H1 (cell line): ENCODE data around the gene CDCA4. TPM values are rescaled to one million over a fixed set of nuclear protein-coding genes. Genes with fewer than 3 reads are reported as not detected.

ENCODE experiments used
- CTCF ChIA-PET: fragments of 300-600 bp; sonication (Branson Sonifier 250); formaldehyde crosslinking; loops from one replicate; lab custom pipeline; 2021; ENCODE audit not compliant: partially characterized antibody; lab: Charles Lee
- POLR2A ChIA-PET: fragments of 300-600 bp; sonication (Branson Sonifier 250); formaldehyde crosslinking; loops from one replicate; lab custom pipeline; 2021; ENCODE audit warnings: inconsistent platforms; ENCODE audit not compliant: partially characterized antibody; lab: Charles Lee
- DNase-seq, 2 experiments: peaks; one replicate each; pipeline versions ENCODE4 v3.0.0 to v3.0.0-alpha.2; 2010 to 2022; ENCODE audit warnings: low spot score in 2 of 2, low read depth in 1 of 2, mixed read lengths in 1 of 2
- FAIRE-seq: peaks from 2 replicates; lab custom pipeline; 2011; peaks lifted over from hg19 to GRCh38; lab: Jason Lieb, UNC
- H2AFZ ChIP-seq: 2 replicates; pipeline ENCODE4 v1.8.1; 2012; ENCODE audit warnings: low read length, inconsistent platforms
- H2AK5ac ChIP-seq: 2 replicates; pipeline ENCODE4 v1.6.1; 2013; ENCODE audit warnings: low read depth, low read length
- H2BK120ac ChIP-seq: replicated peaks from 2 replicates; pipeline ENCODE3; 2013; ENCODE audit warnings: low read depth, low read length, inconsistent platforms
- H2BK12ac ChIP-seq: 2 replicates; pipeline ENCODE4 v1.6.1; 2013; ENCODE audit warnings: low read depth, low read length
- H2BK15ac ChIP-seq: 2 replicates; pipeline ENCODE4 v1.6.1; 2013; ENCODE audit warnings: low read length
- H2BK20ac ChIP-seq: 2 replicates; pipeline ENCODE4 v1.6.1; 2013; ENCODE audit warnings: low read length
- H2BK5ac ChIP-seq: 2 replicates; pipeline ENCODE4 v1.6.1; 2013; ENCODE audit warnings: low read depth, low read length
- H3K14ac ChIP-seq: 2 replicates; pipeline ENCODE4 v1.6.1; 2013; ENCODE audit warnings: inconsistent platforms; ENCODE audit not compliant: insufficient read length
- H3K18ac ChIP-seq: 2 replicates; pipeline ENCODE4 v1.6.1; 2013; ENCODE audit warnings: low read length; ENCODE audit errors: extremely low read depth
- H3K23ac ChIP-seq: 2 replicates; pipeline ENCODE4 v1.6.1; 2013; ENCODE audit warnings: inconsistent platforms; ENCODE audit not compliant: insufficient read length
- H3K23me2 ChIP-seq: 2 replicates; pipeline ENCODE4 v1.6.1; 2013; ENCODE audit warnings: low read depth, low read length
- H3K27ac ChIP-seq: 2 replicates; pipeline ENCODE4 v1.6.1; 2011; ENCODE audit warnings: low read depth, low read length, inconsistent platforms
- H3K27me3 ChIP-seq, 4 experiments: replicated peaks in 1 of 4; 1 replicate in 1 of 4; 2 replicates in 3 of 4; pipeline versions ENCODE4 v1.6.1 to v1.8.1; 2011 to 2013; ENCODE audit warnings: low read length in 3 of 4, mild to moderate bottlenecking in 3 of 4, inconsistent platforms in 2 of 4, mixed read lengths in 2 of 4, moderate library complexity in 1 of 4; ENCODE audit not compliant: control insufficient read depth in 3 of 4, insufficient read depth in 3 of 4; ENCODE audit errors: extremely low read depth in 1 of 4
- H3K36me3 ChIP-seq, 4 experiments: 2 replicates each; pipeline versions ENCODE4 v1.6.1 to v1.8.1; 2011 to 2013; ENCODE audit warnings: mild to moderate bottlenecking in 4 of 4, low read length in 3 of 4, moderate library complexity in 2 of 4, control low read depth in 1 of 4, inconsistent platforms in 1 of 4; ENCODE audit not compliant: insufficient read depth in 4 of 4, control insufficient read depth in 2 of 4
- H3K4ac ChIP-seq: replicated peaks from 2 replicates; pipeline ENCODE3; 2013; ENCODE audit warnings: low read length, low read depth, mixed read lengths, inconsistent platforms; ENCODE audit not compliant: insufficient read length
- H3K4me1 ChIP-seq, 4 experiments: replicated peaks in 1 of 4; 1 replicate in 1 of 4; 2 replicates in 3 of 4; pipeline versions ENCODE4 v1.6.1 to v1.8.1; 2011 to 2013; ENCODE audit warnings: low read length in 3 of 4, inconsistent platforms in 2 of 4, mixed read lengths in 1 of 4; ENCODE audit not compliant: insufficient read depth in 4 of 4, control insufficient read depth in 3 of 4
- H3K4me2 ChIP-seq, 2 experiments: 2 replicates each; pipeline versions ENCODE4 v1.6.1 to v1.8.1; 2011 to 2013; ENCODE audit warnings: low read depth in 2 of 2, low read length in 2 of 2, control low read depth in 1 of 2, inconsistent platforms in 1 of 2, mild to moderate bottlenecking in 1 of 2; ENCODE audit not compliant: insufficient read depth in 1 of 2
- H3K4me3 ChIP-seq, 4 experiments: fragments of 200-600, 300-600 bp in 1 of 4; sonication (generic), shearing (Covaris generic), sonication (Bioruptor Twin) in 1 of 4; 2 replicates each; pipeline versions ENCODE4 v1.5.1 to v1.8.1; 2011 to 2016; ENCODE audit warnings: low read length in 4 of 4, low read depth in 3 of 4, control low read depth in 2 of 4, inconsistent platforms in 2 of 4, mild to moderate bottlenecking in 2 of 4, mixed read lengths in 1 of 4, moderate library complexity in 1 of 4; ENCODE audit not compliant: insufficient read depth in 2 of 4; ENCODE audit errors: extremely low read depth in 1 of 4
- H3K56ac ChIP-seq: replicated peaks from 2 replicates; pipeline ENCODE3; 2013; ENCODE audit warnings: low read depth, mild to moderate bottlenecking, mixed read lengths, low read length, inconsistent platforms; ENCODE audit not compliant: insufficient read length
- H3K79me1 ChIP-seq: 2 replicates; pipeline ENCODE4 v1.6.1; 2013; ENCODE audit warnings: low read depth, low read length, control low read depth
- H3K79me2 ChIP-seq, 2 experiments: 2 replicates each; pipeline versions ENCODE4 v1.6.1 to v1.8.1; 2012 to 2013; ENCODE audit warnings: low read length in 2 of 2, mild to moderate bottlenecking in 2 of 2, inconsistent platforms in 1 of 2; ENCODE audit not compliant: insufficient read depth in 2 of 2, control insufficient read depth in 1 of 2
- H3K9ac ChIP-seq, 4 experiments: replicated peaks in 1 of 4; 1 replicate in 1 of 4; 2 replicates in 3 of 4; pipeline versions ENCODE4 v1.6.1 to v1.8.1; 2011 to 2013; ENCODE audit warnings: low read depth in 3 of 4, low read length in 3 of 4, control low read depth in 2 of 4, mild to moderate bottlenecking in 2 of 4, moderate library complexity in 2 of 4, inconsistent platforms in 1 of 4; ENCODE audit errors: extremely low read depth in 1 of 4
- H3K9me3 ChIP-seq, 2 experiments: 2 replicates each; pipeline versions ENCODE4 v1.6.1 to v1.8.1; 2012 to 2013; ENCODE audit warnings: mild to moderate bottlenecking in 2 of 2, moderate library complexity in 2 of 2, control low read depth in 1 of 2, inconsistent platforms in 1 of 2, low read depth in 1 of 2, low read length in 1 of 2, mixed read lengths in 1 of 2; ENCODE audit not compliant: insufficient read depth in 2 of 2
- H4K20me1 ChIP-seq, 2 experiments: replicated peaks in 1 of 2; 2 replicates each; pipeline versions ENCODE3 to v1.8.1; 2011 to 2013; ENCODE audit warnings: inconsistent platforms in 2 of 2, low read length in 2 of 2, mild to moderate bottlenecking in 1 of 2; ENCODE audit not compliant: insufficient read depth in 2 of 2, control insufficient read depth in 1 of 2
- H4K5ac ChIP-seq: 2 replicates; pipeline ENCODE4 v1.6.1; 2013; ENCODE audit warnings: low read length, low read depth, mixed read lengths, inconsistent platforms; ENCODE audit not compliant: insufficient read length
- H4K8ac ChIP-seq: 2 replicates; pipeline ENCODE4 v1.8.0; 2013; ENCODE audit warnings: mild to moderate bottlenecking, moderate library complexity, low read length, inconsistent platforms; ENCODE audit not compliant: insufficient read depth; ENCODE audit errors: extremely low read depth
- H4K91ac ChIP-seq: replicated peaks from 2 replicates; pipeline ENCODE3; 2013; ENCODE audit warnings: low read length, mixed read lengths, inconsistent platforms; ENCODE audit not compliant: insufficient read length
- ASH2L ChIP-seq: fragments of 200-600, 300-600 bp; sonication (generic); IDR thresholded peaks from one replicate; pipeline ENCODE4 v1.7.1; 2017; ENCODE audit warnings: low read length
- CEBPB ChIP-seq: IDR thresholded peaks from 2 replicates; pipeline ENCODE4 v1.6.1; 2012; ENCODE audit warnings: low read depth, low read length
- E2F6 ChIP-seq: IDR thresholded peaks from 2 replicates; pipeline ENCODE4 v1.6.1; 2012; ENCODE audit warnings: inconsistent platforms
- JUN ChIP-seq: IDR thresholded peaks from 2 replicates; pipeline ENCODE4 v1.6.1; 2011; ENCODE audit warnings: low read depth, mild to moderate bottlenecking, improper control_type of control experiment, low read length
- POLR2AphosphoS5 ChIP-seq: IDR thresholded peaks from 2 replicates; pipeline ENCODE4 v1.6.1; 2011; ENCODE audit warnings: low read depth, low read length
- SIN3A ChIP-seq, 2 experiments: IDR thresholded peaks in 1 of 2; conservative IDR thresholded peaks in 1 of 2; 2 replicates each; pipeline ENCODE4 v1.6.1; 2011 to 2012; ENCODE audit warnings: low read length in 2 of 2, improper control_type of control experiment in 1 of 2, low read depth in 1 of 2, mild to moderate bottlenecking in 1 of 2
- SP2 ChIP-seq: IDR thresholded peaks from 2 replicates; pipeline ENCODE4 v1.6.1; 2012; ENCODE audit warnings: mild to moderate bottlenecking, low read length, inconsistent platforms
- TAF1 ChIP-seq: IDR thresholded peaks from 2 replicates; pipeline ENCODE4 v1.6.1; 2011; ENCODE audit warnings: mild to moderate bottlenecking, low read depth, low read length
- WGBS, 2 experiments: shearing (Covaris generic) in 1 of 2; methylation state at CpG; one replicate each; pipeline versions ENCODE4 v1.1.6 to v1.1.7; 2013 to 2015; ENCODE audit warnings: low lambda C conversion rate in 2 of 2, mixed read lengths in 2 of 2, inconsistent platforms in 1 of 2, low coverage in 1 of 2, missing lambda C conversion rate in 1 of 2; ENCODE audit not compliant: insufficient replicate concordance in 2 of 2, insufficient coverage in 1 of 2, insufficient read length in 1 of 2; ENCODE audit errors: extremely low coverage in 1 of 2, missing lambda C conversion rate in 1 of 2; 5-methylcytosine and 5-hydroxymethylcytosine counted together
- polyA plus RNA-seq, 7 experiments: library from polyadenylated mRNA; depleted of rRNA in 3 of 7; stranded (reverse) in 5 of 7; unstranded in 2 of 7; fragments of >200 nt in 5 of 7; fragments of 200-250 nt in 2 of 7; gene quantifications; 1 replicate in 5 of 7; 2 replicates in 1 of 7; 4 replicates in 1 of 7; pipeline versions ENCODE4 v1.2.1 to v1.2.3, GENCODE V29; 2011 to 2013; ENCODE audit warnings: missing spikeins in 2 of 7, mixed read lengths in 2 of 7
- total RNA-seq: library from RNA; stranded (reverse); fragmentation: NEBNext Ultra II Directional; extraction: Animal tissue kit (Norgen Biotek cat#: 25700); gene quantifications from 2 replicates; pipeline ENCODE4 v1.2.1, GENCODE V29; 2021

Gene CDCA4
- total and polyA plus RNA-seq, 2 of the 8 experiments (the other 6 are each of a cell fraction or from before 2014, with no cell fraction given) = 49.9 to 62.4 TPM

- no peak for DNase-seq
- Histone ChIP-seq H2BK12ac (no peak overlapping the region), H4K91ac (no peak overlapping the region), H2AK5ac (no peak overlapping the region), H3K4ac (no peak overlapping the region), H2AFZ (no peak overlapping the region), H3K27ac (no peak overlapping the region), H4K20me1 (peaks cover 0 to 5% of the 10 kb centered on the region in 2 experiments), H3K14ac (no peak overlapping the region), H3K4me2 (no peak overlapping the region), H3K23ac (no peak overlapping the region), H3K4me3 (no peak overlapping the region), H2BK120ac (no peak overlapping the region), H3K79me1 (no peaks in the 10 kb centered on the region), H3K56ac (no peak overlapping the region), H4K8ac (no peak overlapping the region), H4K5ac (no peak overlapping the region), H2BK20ac (no peak overlapping the region), H2BK5ac (no peak overlapping the region), H3K36me3 (peaks cover 0 to 4% (median 0%) of the 10 kb centered on the region in 4 experiments; a peak in 2 of 8 replicates), H3K18ac (no peak overlapping the region), H3K4me1 (no peaks in the 10 kb centered on the region), H2BK15ac (no peak overlapping the region), H3K9ac (no peak overlapping the region), H3K79me2 (no peaks in the 10 kb centered on the region), H3K27me3 (0 out of 7 replicates have a peak, but pooled peaks cover 0 to 2% (median 0%) of the 10 kb centered on the region in 4 experiments), H3K23me2 (no peaks in the 10 kb centered on the region), H3K9me3 (no peaks in the 10 kb centered on the region)
- WGBS, 2 experiments = 90% methylated on average over 12 of the region's 12 CpGs; no CpG with 5 or more reads in 1 of the 2 experiments
- FAIRE-seq = no peak
- POLR2A ChIA-PET = interaction anchor here (0.7 to 2.2 kb wide), 4 partner anchors 8 to 28 kb away, joined by 3 to 9 read pairs (median 3); partner anchors contain the start of gene CDCA4
- TF ChIP-seq CEBPB = no peak
- no peak for TF ChIP-seq JUN
- no peak for TF ChIP-seq E2F6
- TF ChIP-seq SP2 = no peak
- no peak for TF ChIP-seq POLR2AphosphoS5
- no peak for TF ChIP-seq TAF1
- no peak for TF ChIP-seq SIN3A (conservative IDR thresholded peaks at IDR 0.05 in 1 of 2, IDR thresholded peaks at IDR 0.05 in 1 of 2; ENCODE audit: low read depth in 1 of 2, low read length in 2 of 2)
- no peak for TF ChIP-seq ASH2L
- CTCF ChIA-PET = interaction anchor here (1.2 to 3.1 kb wide), 5 partner anchors 11 to 56 kb away, joined by 3 to 22 read pairs (median 6); no protein-coding TSS in a partner anchor
Observed at GRCh38 chr14:104993306-104993705, 27.6 kb downstream of the CDCA4 start.
